ENCODE data around the gene FOSL2. TPM values are rescaled to one million over a fixed set of nuclear protein-coding genes. Genes with fewer than 3 reads are reported as not detected.
"Not testable (repeated sequence)": the region's sequence is repeated elsewhere in the genome, so short reads cannot be mapped to it uniquely, and the experiment has no call there.

FOSL2 gene
- total RNA-seq, 1 experiment from 2014 or later = 53.7 TPM

GRCh38 chr2:28370354-28370753, 22.3 kb upstream of the FOSL2 start:
- intact Hi-C loops (cut with micrococcal nuclease; ENCODE audit: unreplicated experiment) = no loop called here
- no TSS peak for BruUV-seq (replicated peaks)
- no peak for TF ChIP-seq CTCF (IDR thresholded peaks at IDR 0.05; ENCODE audit: unreplicated experiment)
- Mint-ChIP-seq H3K27ac (ENCODE audit: unreplicated experiment) (peak overlapping the region; percentile 22), H3K4me3 (ENCODE audit: low read depth, unreplicated experiment) (no peak overlapping the region), H3K4me1 (ENCODE audit: low read depth, unreplicated experiment) (peaks cover 68% of the 10 kb centered on the region), H3K9me3 (ENCODE audit: low read depth, unreplicated experiment) (no peaks in the 10 kb centered on the region), H3K27me3 (ENCODE audit: unreplicated experiment) (no peaks in the 10 kb centered on the region), H3K36me3 (ENCODE audit: insufficient read depth, unreplicated experiment) (peaks cover 8% of the 10 kb centered on the region)
- no peak for DNase-seq
- CTCF ChIA-PET = interaction anchor here (0.7 to 1.1 kb wide), 2 partner anchors 92 to 688 kb away, joined by 3 read pairs; no protein-coding TSS in a partner anchor

GRCh38 chr2:28371728-28372127, 20.9 kb upstream of the FOSL2 start:
- DNase-seq; H3K27ac Mint-ChIP-seq (ENCODE audit: unreplicated experiment); BruUV-seq (replicated peaks); intact Hi-C loops (cut with micrococcal nuclease; ENCODE audit: unreplicated experiment); CTCF ChIA-PET; H3K27me3 Mint-ChIP-seq (ENCODE audit: unreplicated experiment); H3K9me3 Mint-ChIP-seq (ENCODE audit: low read depth, unreplicated experiment); H3K4me3 Mint-ChIP-seq (ENCODE audit: low read depth, unreplicated experiment); H3K36me3 Mint-ChIP-seq (ENCODE audit: insufficient read depth, unreplicated experiment): not testable (repeated sequence)
- H3K4me1 Mint-ChIP-seq (ENCODE audit: low read depth, unreplicated experiment) = peaks cover 59% of the 10 kb centered on the region

GRCh38 chr2:28373854-28374253, 18.8 kb upstream of the FOSL2 start:
- H3K4me1 Mint-ChIP-seq (ENCODE audit: low read depth, unreplicated experiment) = peaks cover 68% of the 10 kb centered on the region
- peak overlapping the region; percentile 21 for H3K27ac Mint-ChIP-seq (ENCODE audit: unreplicated experiment)
- H3K9me3 Mint-ChIP-seq (ENCODE audit: low read depth, unreplicated experiment) = no peaks in the 10 kb centered on the region
- CTCF ChIA-PET = interaction anchor here (0.6 kb wide), 1 partner anchor 690 kb away, joined by 3 read pairs; no protein-coding TSS in a partner anchor
- DNase-seq = no peak
- H3K27me3 Mint-ChIP-seq (ENCODE audit: unreplicated experiment) = no peaks in the 10 kb centered on the region
- BruUV-seq (replicated peaks) = no TSS peak
- no peak overlapping the region for H3K4me3 Mint-ChIP-seq (ENCODE audit: low read depth, unreplicated experiment)
- intact Hi-C loops (cut with micrococcal nuclease; ENCODE audit: unreplicated experiment) = no loop called here
- TF ChIP-seq CTCF (IDR thresholded peaks at IDR 0.05; ENCODE audit: unreplicated experiment) = no peak
- peaks cover 9% of the 10 kb centered on the region for H3K36me3 Mint-ChIP-seq (ENCODE audit: insufficient read depth, unreplicated experiment)

- intact Hi-C loops (cut with micrococcal nuclease; ENCODE audit: unreplicated experiment) = no loop called here
- Mint-ChIP-seq H3K4me3 (ENCODE audit: low read depth, unreplicated experiment) (no peak overlapping the region), H3K4me1 (ENCODE audit: low read depth, unreplicated experiment) (peaks cover 63% of the 10 kb centered on the region), H3K27ac (ENCODE audit: unreplicated experiment) (peak overlapping the region; percentile 21), H3K36me3 (ENCODE audit: insufficient read depth, unreplicated experiment) (peaks cover 9% of the 10 kb centered on the region), H3K9me3 (ENCODE audit: low read depth, unreplicated experiment) (no peaks in the 10 kb centered on the region), H3K27me3 (ENCODE audit: unreplicated experiment) (no peaks in the 10 kb centered on the region)
- no peak for DNase-seq
- CTCF ChIA-PET = no interaction called here
- no peak for TF ChIP-seq CTCF (IDR thresholded peaks at IDR 0.05; ENCODE audit: unreplicated experiment)
- no TSS peak for BruUV-seq (replicated peaks)
Measured at GRCh38 chr2:28374331-28374730, 18.3 kb upstream of the FOSL2 start.

GRCh38 chr2:28375236-28375635, 17.4 kb upstream of the FOSL2 start:
- no peak overlapping the region for H3K4me3 Mint-ChIP-seq (ENCODE audit: low read depth, unreplicated experiment)
- intact Hi-C loops (cut with micrococcal nuclease; ENCODE audit: unreplicated experiment) = no loop called here

More at GRCh38 chr2:28375236-28375635, 17.4 kb upstream of the FOSL2 start:
- H3K27me3 Mint-ChIP-seq (ENCODE audit: unreplicated experiment) = no peaks in the 10 kb centered on the region
- TF ChIP-seq CTCF (IDR thresholded peaks at IDR 0.05; ENCODE audit: unreplicated experiment) = no peak
- no TSS peak for BruUV-seq (replicated peaks)
- H3K9me3 Mint-ChIP-seq (ENCODE audit: low read depth, unreplicated experiment) = no peaks in the 10 kb centered on the region
- DNase-seq = no peak
- H3K36me3 Mint-ChIP-seq (ENCODE audit: insufficient read depth, unreplicated experiment) = peaks cover 9% of the 10 kb centered on the region
- CTCF ChIA-PET = no interaction called here
- peaks cover 56% of the 10 kb centered on the region for H3K4me1 Mint-ChIP-seq (ENCODE audit: low read depth, unreplicated experiment)
- no peak overlapping the region for H3K27ac Mint-ChIP-seq (ENCODE audit: unreplicated experiment)
